Caco-2 (cell line): ENCODE data around the gene DEFB125. TPM values are rescaled to one million over a fixed set of nuclear protein-coding genes. Genes with fewer than 3 reads are reported as not detected.
"Not testable (repeated sequence)": the region's sequence is repeated elsewhere in the genome, so short reads cannot be mapped to it uniquely, and the experiment has no call there.

Experiments used
- BruUV-seq: library from RNA; stranded (reverse); fragments of 400-500 nt; replicated peaks from 2 replicates; lab custom pipeline; 2021; lab: Mats Ljungman, UMichigan
- CTCF ChIA-PET: fragments of 300-600 bp; sonication (Branson Sonifier 250); formaldehyde crosslinking; loops from one replicate; lab custom pipeline; 2022; ENCODE audit warnings: antibody characterized with exemption; lab: Charles Lee
- POLR2A ChIA-PET: fragments of 300-600 bp; sonication (Branson Sonifier 250); formaldehyde crosslinking; loops from one replicate; lab custom pipeline; 2022; ENCODE audit warnings: antibody characterized with exemption; lab: Charles Lee
- DNase-seq, 2 experiments: peaks; one replicate each; pipeline versions ENCODE4 v3.0.0 to v3.0.0-alpha.2; 2020 to 2022
- H3K27me3 ChIP-seq: replicated peaks from 2 replicates; pipeline ENCODE4 v1.6.0; 2011; ENCODE audit warnings: low read length; ENCODE audit not compliant: control insufficient read depth, insufficient read depth
- H3K36me3 ChIP-seq: 2 replicates; pipeline ENCODE4 v1.5.1; 2011; ENCODE audit warnings: low read length; ENCODE audit not compliant: control insufficient read depth, insufficient read depth
- H3K4me1 ChIP-seq: fragments of 250-450 bp; sonication (Bioruptor Pico); 2 replicates; pipeline ENCODE4 v1.5.1; 2020; ENCODE audit warnings: mild to moderate bottlenecking
- H3K4me3 ChIP-seq: 2 replicates; pipeline ENCODE4 v1.5.1; 2011; ENCODE audit warnings: low read depth, mild to moderate bottlenecking, control low read depth, low read length
- H3K9me3 ChIP-seq: fragments of 250-450 bp; sonication (Bioruptor Pico); 2 replicates; pipeline ENCODE4 v1.5.1; 2020; ENCODE audit warnings: mild to moderate bottlenecking, moderate library complexity
- H3K27ac Mint-ChIP-seq: one replicate; pipeline ENCODE4 v1.8.0; 2022; ENCODE audit warnings: mixed read lengths; ENCODE audit not compliant: unreplicated experiment
- H3K27me3 Mint-ChIP-seq: one replicate; pipeline ENCODE4 v1.8.0; 2022; ENCODE audit warnings: mixed read lengths; ENCODE audit not compliant: insufficient read depth, unreplicated experiment
- H3K36me3 Mint-ChIP-seq: one replicate; pipeline ENCODE4 v1.8.0; 2022; ENCODE audit warnings: mild to moderate bottlenecking, mixed read lengths; ENCODE audit not compliant: insufficient read depth, unreplicated experiment
- H3K4me1 Mint-ChIP-seq: one replicate; pipeline ENCODE4 v1.8.0; 2022; ENCODE audit warnings: low read depth, mixed read lengths; ENCODE audit not compliant: unreplicated experiment
- H3K4me3 Mint-ChIP-seq: one replicate; pipeline ENCODE4 v1.8.0; 2022; ENCODE audit warnings: mild to moderate bottlenecking, moderate library complexity, mixed read lengths; ENCODE audit not compliant: unreplicated experiment
- H3K9me3 Mint-ChIP-seq: one replicate; pipeline ENCODE4 v1.8.0; 2022; ENCODE audit warnings: mixed read lengths; ENCODE audit not compliant: unreplicated experiment
- intact Hi-C: fragments of 100-400 bp; cut with micrococcal nuclease; formaldehyde crosslinking; loops from one replicate; pipeline ENCODE4 v1.10.0; 2022; ENCODE audit not compliant: unreplicated experiment
- total RNA-seq: library from RNA; stranded (reverse); gene quantifications from 2 replicates; pipeline ENCODE4 v1.2.3, GENCODE V29; 2022
- TF ChIP-seq, protein P1 (sequence below), 2 experiments: fragments of 200-600 bp in 1 of 2; IDR thresholded peaks; 1 replicate in 1 of 2; 2 replicates in 1 of 2; pipeline versions ENCODE4 v1.5.1 to v1.8.0; 2011 to 2022; ENCODE audit warnings: antibody characterized with exemption in 1 of 2, control low read depth in 1 of 2, inconsistent platforms in 1 of 2, low read depth in 1 of 2, low read length in 1 of 2, mild to moderate bottlenecking in 1 of 2, moderate library complexity in 1 of 2; ENCODE audit not compliant: insufficient read depth in 1 of 2, severe bottlenecking in 1 of 2, unreplicated experiment in 1 of 2

Gene DEFB125
- total RNA-seq, 1 experiment from 2014 or later: not detected

GRCh38 chr20:95215-95614 is 7.7 kb downstream of the DEFB125 start:
- no peak overlapping the region for H3K4me3 ChIP-seq
- no peak overlapping the region for H3K4me3 Mint-ChIP-seq

GRCh38 chr20:97691-98090 is 10.2 kb downstream of the DEFB125 start:
- H3K27me3 ChIP-seq, BruUV-seq, H3K4me3 Mint-ChIP-seq, H3K4me1 Mint-ChIP-seq, H3K36me3 Mint-ChIP-seq, DNase-seq, H3K36me3 ChIP-seq, POLR2A ChIA-PET, H3K4me1 ChIP-seq, intact Hi-C loops, H3K4me3 ChIP-seq, H3K27ac Mint-ChIP-seq, CTCF ChIA-PET: not testable (repeated sequence)
- Mint-ChIP-seq H3K27me3 (peaks cover 16% of the 10 kb centered on the region), H3K9me3 (peaks cover 18% of the 10 kb centered on the region)
- H3K9me3 ChIP-seq: peaks cover 15% of the 10 kb centered on the region

More at GRCh38 chr20:95215-95614, 7.7 kb downstream of the DEFB125 start:
- ChIA-PET POLR2A (no interaction called here), CTCF (no interaction called here)
- Mint-ChIP-seq H3K36me3 (no peaks in the 10 kb centered on the region), H3K27ac (no peak overlapping the region), H3K9me3 (peaks cover 18% of the 10 kb centered on the region), H3K4me1 (no peaks in the 10 kb centered on the region), H3K27me3 (peaks cover 16% of the 10 kb centered on the region)
- intact Hi-C loops: no loop called here
- H3K4me1 ChIP-seq: no peaks in the 10 kb centered on the region
- H3K9me3 ChIP-seq: peaks cover 15% of the 10 kb centered on the region
- TF ChIP-seq, protein P1, sequence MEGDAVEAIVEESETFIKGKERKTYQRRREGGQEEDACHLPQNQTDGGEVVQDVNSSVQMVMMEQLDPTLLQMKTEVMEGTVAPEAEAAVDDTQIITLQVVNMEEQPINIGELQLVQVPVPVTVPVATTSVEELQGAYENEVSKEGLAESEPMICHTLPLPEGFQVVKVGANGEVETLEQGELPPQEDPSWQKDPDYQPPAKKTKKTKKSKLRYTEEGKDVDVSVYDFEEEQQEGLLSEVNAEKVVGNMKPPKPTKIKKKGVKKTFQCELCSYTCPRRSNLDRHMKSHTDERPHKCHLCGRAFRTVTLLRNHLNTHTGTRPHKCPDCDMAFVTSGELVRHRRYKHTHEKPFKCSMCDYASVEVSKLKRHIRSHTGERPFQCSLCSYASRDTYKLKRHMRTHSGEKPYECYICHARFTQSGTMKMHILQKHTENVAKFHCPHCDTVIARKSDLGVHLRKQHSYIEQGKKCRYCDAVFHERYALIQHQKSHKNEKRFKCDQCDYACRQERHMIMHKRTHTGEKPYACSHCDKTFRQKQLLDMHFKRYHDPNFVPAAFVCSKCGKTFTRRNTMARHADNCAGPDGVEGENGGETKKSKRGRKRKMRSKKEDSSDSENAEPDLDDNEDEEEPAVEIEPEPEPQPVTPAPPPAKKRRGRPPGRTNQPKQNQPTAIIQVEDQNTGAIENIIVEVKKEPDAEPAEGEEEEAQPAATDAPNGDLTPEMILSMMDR (IDR thresholded peaks at IDR 0.05; ENCODE audit: insufficient read depth in 1 of 2, low read depth in 1 of 2, low read length in 1 of 2, severe bottlenecking in 1 of 2, unreplicated experiment in 1 of 2): no peak
- no peak for DNase-seq
- no peaks in the 10 kb centered on the region for H3K36me3 ChIP-seq
- no peaks in the 10 kb centered on the region; the same call in 1 of the 2 replicates for H3K27me3 ChIP-seq
- BruUV-seq: no TSS peak

- no peaks in the 10 kb centered on the region for H3K36me3 Mint-ChIP-seq
- Histone ChIP-seq H3K4me3 (no peak overlapping the region), H3K9me3 (peaks cover 4% of the 10 kb centered on the region), H3K36me3 (no peaks in the 10 kb centered on the region), H3K27me3 (peaks cover 1% of the 10 kb centered on the region; the same call in 1 of the 2 replicates), H3K4me1 (no peaks in the 10 kb centered on the region)
- TF ChIP-seq, protein P1 (IDR thresholded peaks at IDR 0.05; ENCODE audit: insufficient read depth in 1 of 2, low read depth in 1 of 2, low read length in 1 of 2, severe bottlenecking in 1 of 2, unreplicated experiment in 1 of 2): no peak
- H3K4me1 Mint-ChIP-seq: no peaks in the 10 kb centered on the region
- intact Hi-C loops: no loop called here
- H3K4me3 Mint-ChIP-seq: no peak overlapping the region
- BruUV-seq: no TSS peak
- DNase-seq: no peak
- CTCF ChIA-PET: no interaction called here
- POLR2A ChIA-PET: no interaction called here
- peaks cover 17% of the 10 kb centered on the region for H3K27me3 Mint-ChIP-seq
- no peaks in the 10 kb centered on the region for H3K9me3 Mint-ChIP-seq
- no peak overlapping the region for H3K27ac Mint-ChIP-seq
Measured at GRCh38 chr20:101975-102374, 14.5 kb downstream of the DEFB125 start.

- Mint-ChIP-seq H3K36me3 (no peaks in the 10 kb centered on the region), H3K27me3 (peaks cover 16% of the 10 kb centered on the region), H3K4me3 (no peak overlapping the region), H3K27ac (no peak overlapping the region), H3K9me3 (no peaks in the 10 kb centered on the region), H3K4me1 (no peaks in the 10 kb centered on the region)
- TF ChIP-seq, protein P1 (IDR thresholded peaks at IDR 0.05; ENCODE audit: insufficient read depth in 1 of 2, low read depth in 1 of 2, low read length in 1 of 2, severe bottlenecking in 1 of 2, unreplicated experiment in 1 of 2): no peak
- CTCF ChIA-PET: no interaction called here
- no peak for DNase-seq
- Histone ChIP-seq H3K36me3 (no peaks in the 10 kb centered on the region), H3K4me1 (no peaks in the 10 kb centered on the region), H3K9me3 (peaks cover 4% of the 10 kb centered on the region), H3K4me3 (no peak overlapping the region), H3K27me3 (peaks cover 1% of the 10 kb centered on the region; the same call in 1 of the 2 replicates)
- BruUV-seq: no TSS peak
- intact Hi-C loops: no loop called here
- POLR2A ChIA-PET: no interaction called here
Measured at GRCh38 chr20:103456-103855, 16.0 kb downstream of the DEFB125 start.
